Epithelial cell of proximal tubule (primary cell): ENCODE measurements around the gene FANCC. TPM values are rescaled to one million over a fixed set of nuclear protein-coding genes. Genes with fewer than 3 reads are reported as not detected.

Experiments
- DNase-seq: peaks from one replicate; pipeline ENCODE4 v3.0.0-alpha.2; 2011; ENCODE audit warnings: low read depth
- H3K4me3 ChIP-seq: 2 replicates; pipeline ENCODE4 v1.5.1; 2011; ENCODE audit warnings: low read depth, mild to moderate bottlenecking, low read length
- CTCF ChIP-seq: conservative IDR thresholded peaks from 2 replicates; pipeline ENCODE4 v1.5.1; 2012; ENCODE audit warnings: low read depth, mild to moderate bottlenecking, low read length
- total RNA-seq: library from RNA; depleted of rRNA; stranded (reverse); fragments of >200 nt; gene quantifications from 2 replicates; pipeline ENCODE4 v1.2.3, GENCODE V29; 2015

The FANCC gene
- total RNA-seq, 1 donor from 2014 or later, result 9.4 TPM

- DNase-seq, result no peak
- TF ChIP-seq CTCF, result no peak
These were observed 235.5 kb downstream of the FANCC start for GRCh38 chr9:95081998-95082397.

GRCh38 chr9:95080961-95081647 lies 236.4 kb downstream of the FANCC start:
- H3K4me3 ChIP-seq, result no peak overlapping the region
- DNase-seq, result no peak
- no peak for TF ChIP-seq CTCF

More at GRCh38 chr9:95081998-95082397, 235.5 kb downstream of the FANCC start:
- no peak overlapping the region for H3K4me3 ChIP-seq

- TF ChIP-seq CTCF, result no peak
- H3K4me3 ChIP-seq, result no peak overlapping the region
- no peak for DNase-seq
These were observed 238.0 kb downstream of the FANCC start for GRCh38 chr9:95079461-95079860.

GRCh38 chr9:95078939-95079338 lies 238.6 kb downstream of the FANCC start:
- TF ChIP-seq CTCF, result no peak
- DNase-seq, result no peak
- no peak overlapping the region for H3K4me3 ChIP-seq

- TF ChIP-seq CTCF, result no peak
- no peak for DNase-seq
- no peak overlapping the region for H3K4me3 ChIP-seq
These were observed 239.0 kb downstream of the FANCC start for GRCh38 chr9:95078511-95078910.

- no peak overlapping the region for H3K4me3 ChIP-seq
- TF ChIP-seq CTCF, result no peak
- no peak for DNase-seq
These were observed 239.6 kb downstream of the FANCC start for GRCh38 chr9:95077766-95078370.
